ENCODE results near the gene EPC2. TPM values are rescaled to one million over a fixed set of nuclear protein-coding genes. Genes with fewer than 3 reads are reported as not detected.

Gene EPC2
- total RNA-seq, 1 experiment from 2014 or later, result 20.3 TPM

DNA sequence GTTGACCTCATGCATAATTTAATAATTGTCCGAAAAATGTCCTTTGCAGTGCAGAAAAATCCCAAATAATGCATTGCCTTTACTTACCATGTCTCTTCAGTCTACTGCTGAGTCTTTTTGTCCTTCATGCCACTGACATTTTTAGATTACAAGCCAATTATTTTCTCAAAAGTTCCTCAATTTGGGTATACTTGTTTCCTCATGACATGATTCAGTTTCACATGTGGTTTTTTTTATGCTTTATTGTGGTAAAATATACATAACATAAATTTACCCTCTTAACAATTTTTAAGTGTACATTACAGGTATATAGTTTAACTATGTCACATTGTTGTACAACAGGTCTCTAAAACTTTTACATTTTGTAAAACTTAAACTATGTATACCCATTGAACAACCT lies 81.0 kb downstream of the EPC2 start (continued):
- TF ChIP-seq, protein P1, sequence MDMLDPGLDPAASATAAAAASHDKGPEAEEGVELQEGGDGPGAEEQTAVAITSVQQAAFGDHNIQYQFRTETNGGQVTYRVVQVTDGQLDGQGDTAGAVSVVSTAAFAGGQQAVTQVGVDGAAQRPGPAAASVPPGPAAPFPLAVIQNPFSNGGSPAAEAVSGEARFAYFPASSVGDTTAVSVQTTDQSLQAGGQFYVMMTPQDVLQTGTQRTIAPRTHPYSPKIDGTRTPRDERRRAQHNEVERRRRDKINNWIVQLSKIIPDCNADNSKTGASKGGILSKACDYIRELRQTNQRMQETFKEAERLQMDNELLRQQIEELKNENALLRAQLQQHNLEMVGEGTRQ (CRISPR knock-in tag; IDR thresholded peaks at IDR 0.05), result no peak
- no peak for TF ChIP-seq GTF2I (CRISPR knock-in tag; conservative IDR thresholded peaks at IDR 0.05)
- no peak for TF ChIP-seq FOXJ3 (CRISPR knock-in tag; IDR thresholded peaks at IDR 0.05; ENCODE audit: borderline replicate concordance)
- no peak for TF ChIP-seq ZNF416 (CRISPR knock-in tag; IDR thresholded peaks at IDR 0.05)

DNA sequence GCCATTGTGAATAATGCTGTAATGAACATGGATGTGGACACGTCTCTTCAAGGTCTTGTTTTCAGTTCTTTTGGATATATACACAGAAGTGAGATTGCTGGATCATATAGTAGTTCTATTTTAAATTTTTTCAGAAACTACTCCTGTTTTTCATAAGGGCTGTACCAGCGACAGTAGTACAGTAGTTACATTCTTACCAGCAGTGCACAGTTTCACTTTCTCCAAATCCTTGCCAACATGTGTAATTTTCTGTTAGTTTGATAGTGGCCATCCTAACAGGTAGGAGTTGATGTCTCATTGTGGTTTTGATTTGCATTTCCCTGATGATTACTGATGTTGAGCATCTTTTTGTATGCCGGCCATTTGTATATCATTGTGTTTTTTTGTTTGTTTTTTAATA lies 81.7 kb downstream of the EPC2 start:
- no peak for ATAC-seq
- peaks cover 26% of the 10 kb centered on the region for H3K4me1 Mint-ChIP-seq
- TF ChIP-seq, protein P2, sequence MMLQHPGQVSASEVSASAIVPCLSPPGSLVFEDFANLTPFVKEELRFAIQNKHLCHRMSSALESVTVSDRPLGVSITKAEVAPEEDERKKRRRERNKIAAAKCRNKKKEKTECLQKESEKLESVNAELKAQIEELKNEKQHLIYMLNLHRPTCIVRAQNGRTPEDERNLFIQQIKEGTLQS (CRISPR knock-in tag; conservative IDR thresholded peaks at IDR 0.05), result no peak
- TF ChIP-seq TEAD4 (CRISPR knock-in tag; IDR thresholded peaks at IDR 0.05) (no peak), SP1 (CRISPR knock-in tag; conservative IDR thresholded peaks at IDR 0.05) (no peak), ZNF232 (CRISPR knock-in tag; IDR thresholded peaks at IDR 0.05) (no peak)
- no peaks in the 10 kb centered on the region for H3K9me3 Mint-ChIP-seq
- POLR2A ChIA-PET, result no interaction called here
- H3K27ac Mint-ChIP-seq, result no peak overlapping the region
- no peak for DNase-seq (ENCODE audit: low spot score)
- H3K27me3 Mint-ChIP-seq (ENCODE audit: low read depth), result no peaks in the 10 kb centered on the region
- peaks cover 5% of the 10 kb centered on the region for H3K36me3 Mint-ChIP-seq
- CTCF ChIA-PET, result no interaction called here
- H3K4me3 Mint-ChIP-seq, result no peak overlapping the region

DNA sequence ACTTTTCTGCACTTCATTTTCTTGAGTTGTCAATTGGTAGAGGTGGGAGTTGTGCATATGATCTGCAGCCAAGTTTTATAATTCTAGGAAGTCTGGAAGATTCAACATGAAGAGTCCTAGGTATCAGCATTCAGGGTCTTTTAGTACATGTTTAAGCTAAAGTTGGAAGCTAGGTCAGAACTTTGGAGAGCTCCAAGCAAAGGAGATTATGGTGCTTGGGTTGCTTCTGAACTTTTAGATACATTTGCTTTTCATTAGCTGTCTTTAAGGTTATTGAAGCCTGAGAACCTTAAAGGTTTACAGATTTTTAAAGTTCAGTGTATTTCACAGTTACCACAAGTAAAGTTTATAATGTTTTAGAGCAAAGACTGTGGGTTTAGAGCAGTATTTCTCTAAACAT lies 85.5 kb downstream of the EPC2 start:
- DNase-seq (ENCODE audit: low spot score) (no peak), ATAC-seq (no peak)
- Mint-ChIP-seq H3K27me3 (ENCODE audit: low read depth) (no peaks in the 10 kb centered on the region), H3K36me3 (peaks cover 5% of the 10 kb centered on the region), H3K4me3 (no peak overlapping the region), H3K4me1 (0 out of 2 replicates have a peak, but pooled peaks cover 4% of the 10 kb centered on the region), H3K9me3 (no peaks in the 10 kb centered on the region), H3K27ac (no peak overlapping the region)
- POLR2A ChIA-PET, result no interaction called here
- CTCF ChIA-PET, result no interaction called here
- TF ChIP-seq SMAD3 (CRISPR knock-in tag; IDR thresholded peaks at IDR 0.05; ENCODE audit: borderline replicate concordance) (no peak), ATF1 (CRISPR knock-in tag; IDR thresholded peaks at IDR 0.05) (no peak), ZNF219 (CRISPR knock-in tag; IDR thresholded peaks at IDR 0.05; ENCODE audit: borderline replicate concordance) (no peak), FOXP1 (CRISPR knock-in tag; IDR thresholded peaks at IDR 0.05; ENCODE audit: borderline replicate concordance) (no peak), ZNF232 (CRISPR knock-in tag; IDR thresholded peaks at IDR 0.05) (no peak)
- TF ChIP-seq, protein P3, sequence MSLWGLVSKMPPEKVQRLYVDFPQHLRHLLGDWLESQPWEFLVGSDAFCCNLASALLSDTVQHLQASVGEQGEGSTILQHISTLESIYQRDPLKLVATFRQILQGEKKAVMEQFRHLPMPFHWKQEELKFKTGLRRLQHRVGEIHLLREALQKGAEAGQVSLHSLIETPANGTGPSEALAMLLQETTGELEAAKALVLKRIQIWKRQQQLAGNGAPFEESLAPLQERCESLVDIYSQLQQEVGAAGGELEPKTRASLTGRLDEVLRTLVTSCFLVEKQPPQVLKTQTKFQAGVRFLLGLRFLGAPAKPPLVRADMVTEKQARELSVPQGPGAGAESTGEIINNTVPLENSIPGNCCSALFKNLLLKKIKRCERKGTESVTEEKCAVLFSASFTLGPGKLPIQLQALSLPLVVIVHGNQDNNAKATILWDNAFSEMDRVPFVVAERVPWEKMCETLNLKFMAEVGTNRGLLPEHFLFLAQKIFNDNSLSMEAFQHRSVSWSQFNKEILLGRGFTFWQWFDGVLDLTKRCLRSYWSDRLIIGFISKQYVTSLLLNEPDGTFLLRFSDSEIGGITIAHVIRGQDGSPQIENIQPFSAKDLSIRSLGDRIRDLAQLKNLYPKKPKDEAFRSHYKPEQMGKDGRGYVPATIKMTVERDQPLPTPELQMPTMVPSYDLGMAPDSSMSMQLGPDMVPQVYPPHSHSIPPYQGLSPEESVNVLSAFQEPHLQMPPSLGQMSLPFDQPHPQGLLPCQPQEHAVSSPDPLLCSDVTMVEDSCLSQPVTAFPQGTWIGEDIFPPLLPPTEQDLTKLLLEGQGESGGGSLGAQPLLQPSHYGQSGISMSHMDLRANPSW (CRISPR knock-in tag; conservative IDR thresholded peaks at IDR 0.05; ENCODE audit: low read depth), result no peak
- TF ChIP-seq, protein P4, sequence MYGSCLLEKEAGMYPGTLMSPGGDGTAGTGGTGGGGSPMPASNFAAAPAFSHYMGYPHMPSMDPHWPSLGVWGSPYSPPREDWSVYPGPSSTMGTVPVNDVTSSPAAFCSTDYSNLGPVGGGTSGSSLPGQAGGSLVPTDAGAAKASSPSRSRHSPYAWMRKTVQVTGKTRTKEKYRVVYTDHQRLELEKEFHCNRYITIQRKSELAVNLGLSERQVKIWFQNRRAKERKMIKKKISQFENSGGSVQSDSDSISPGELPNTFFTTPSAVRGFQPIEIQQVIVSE (CRISPR knock-in tag; IDR thresholded peaks at IDR 0.05; ENCODE audit: borderline replicate concordance), result no peak
- TF ChIP-seq, protein P5, sequence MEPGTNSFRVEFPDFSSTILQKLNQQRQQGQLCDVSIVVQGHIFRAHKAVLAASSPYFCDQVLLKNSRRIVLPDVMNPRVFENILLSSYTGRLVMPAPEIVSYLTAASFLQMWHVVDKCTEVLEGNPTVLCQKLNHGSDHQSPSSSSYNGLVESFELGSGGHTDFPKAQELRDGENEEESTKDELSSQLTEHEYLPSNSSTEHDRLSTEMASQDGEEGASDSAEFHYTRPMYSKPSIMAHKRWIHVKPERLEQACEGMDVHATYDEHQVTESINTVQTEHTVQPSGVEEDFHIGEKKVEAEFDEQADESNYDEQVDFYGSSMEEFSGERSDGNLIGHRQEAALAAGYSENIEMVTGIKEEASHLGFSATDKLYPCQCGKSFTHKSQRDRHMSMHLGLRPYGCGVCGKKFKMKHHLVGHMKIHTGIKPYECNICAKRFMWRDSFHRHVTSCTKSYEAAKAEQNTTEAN (CRISPR knock-in tag; IDR thresholded peaks at IDR 0.05), result no peak
- TF ChIP-seq, protein P6, sequence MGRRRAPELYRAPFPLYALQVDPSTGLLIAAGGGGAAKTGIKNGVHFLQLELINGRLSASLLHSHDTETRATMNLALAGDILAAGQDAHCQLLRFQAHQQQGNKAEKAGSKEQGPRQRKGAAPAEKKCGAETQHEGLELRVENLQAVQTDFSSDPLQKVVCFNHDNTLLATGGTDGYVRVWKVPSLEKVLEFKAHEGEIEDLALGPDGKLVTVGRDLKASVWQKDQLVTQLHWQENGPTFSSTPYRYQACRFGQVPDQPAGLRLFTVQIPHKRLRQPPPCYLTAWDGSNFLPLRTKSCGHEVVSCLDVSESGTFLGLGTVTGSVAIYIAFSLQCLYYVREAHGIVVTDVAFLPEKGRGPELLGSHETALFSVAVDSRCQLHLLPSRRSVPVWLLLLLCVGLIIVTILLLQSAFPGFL (CRISPR knock-in tag; IDR thresholded peaks at IDR 0.05; ENCODE audit: borderline replicate concordance), result no peak
- TF ChIP-seq, protein P7, sequence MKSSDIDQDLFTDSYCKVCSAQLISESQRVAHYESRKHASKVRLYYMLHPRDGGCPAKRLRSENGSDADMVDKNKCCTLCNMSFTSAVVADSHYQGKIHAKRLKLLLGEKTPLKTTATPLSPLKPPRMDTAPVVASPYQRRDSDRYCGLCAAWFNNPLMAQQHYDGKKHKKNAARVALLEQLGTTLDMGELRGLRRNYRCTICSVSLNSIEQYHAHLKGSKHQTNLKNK (CRISPR knock-in tag; IDR thresholded peaks at IDR 0.05), result no peak

All from WTC11 (cell line).